HG03139 (cell line): Measurements from ENCODE around the gene CRYZ.
"Not testable (repeated sequence)": the region's sequence is repeated elsewhere in the genome, so short reads cannot be mapped to it uniquely, and the experiment has no call there.

ENCODE experiments used
- ATAC-seq: cut with Tn5 transposase; IDR thresholded peaks from one replicate; pipeline ENCODE4 v1.9.1; 2021; ENCODE audit not compliant: unreplicated experiment

CRYZ gene

DNA sequence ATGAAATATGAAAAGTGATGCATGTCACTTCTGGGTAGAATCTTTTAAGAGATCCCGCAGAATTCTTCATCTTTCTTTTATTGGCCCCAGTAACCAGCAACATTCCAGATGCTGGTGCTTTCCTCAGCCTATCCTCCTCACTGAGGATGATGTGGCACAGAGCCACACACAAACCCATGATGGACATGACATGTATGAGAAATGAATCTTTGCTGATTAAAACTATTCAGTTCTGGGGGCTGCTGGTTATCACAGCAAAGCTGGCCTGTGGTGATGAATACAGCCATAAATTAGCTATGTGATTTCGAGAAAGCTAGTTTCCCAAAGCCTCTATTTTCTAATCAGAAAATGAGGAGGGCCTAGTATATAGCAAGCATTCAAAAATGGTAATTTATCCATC is 51.0 kb downstream of the CRYZ start:
- ATAC-seq, result no peak

DNA sequence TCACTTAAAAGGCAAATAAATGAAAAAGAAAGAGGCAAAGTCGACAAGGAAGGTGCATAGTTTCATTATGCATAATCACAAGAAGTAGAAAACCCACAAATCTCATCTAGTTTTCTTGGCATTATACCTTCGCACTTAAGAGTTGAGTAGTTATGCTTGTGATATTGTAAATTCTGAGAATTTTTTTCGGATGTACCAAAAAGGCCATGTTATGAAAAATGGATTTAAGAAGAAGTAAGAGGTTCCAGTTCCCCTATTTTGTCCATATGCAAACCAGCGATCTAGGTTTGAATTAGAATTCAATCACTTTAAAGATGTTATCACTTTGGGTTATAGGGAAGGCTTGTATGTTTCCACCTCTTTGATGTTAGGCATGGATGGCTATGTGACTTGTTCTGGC is 51.4 kb downstream of the CRYZ start:
- peak; percentile 74 for ATAC-seq

DNA sequence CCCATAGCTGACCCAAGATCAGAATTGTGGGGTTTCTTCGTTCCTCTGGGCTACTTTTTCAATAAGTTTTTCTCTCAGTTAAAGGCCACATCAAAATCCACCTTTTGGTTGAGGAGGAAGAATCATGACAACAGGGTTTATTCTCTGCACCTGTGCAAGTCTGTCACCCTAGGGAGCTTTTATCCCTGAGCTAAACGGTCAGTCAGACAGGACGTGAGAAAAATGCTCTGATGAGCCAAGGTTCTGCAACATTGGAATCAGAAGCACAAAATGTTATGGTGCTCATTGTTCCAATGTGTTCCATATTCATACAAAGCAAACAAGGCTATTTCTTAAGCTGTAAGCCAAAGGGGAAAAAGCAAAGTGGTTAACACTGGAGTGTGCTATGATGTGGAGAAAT is 51.8 kb downstream of the CRYZ start:
- peak; percentile 28 for ATAC-seq

DNA sequence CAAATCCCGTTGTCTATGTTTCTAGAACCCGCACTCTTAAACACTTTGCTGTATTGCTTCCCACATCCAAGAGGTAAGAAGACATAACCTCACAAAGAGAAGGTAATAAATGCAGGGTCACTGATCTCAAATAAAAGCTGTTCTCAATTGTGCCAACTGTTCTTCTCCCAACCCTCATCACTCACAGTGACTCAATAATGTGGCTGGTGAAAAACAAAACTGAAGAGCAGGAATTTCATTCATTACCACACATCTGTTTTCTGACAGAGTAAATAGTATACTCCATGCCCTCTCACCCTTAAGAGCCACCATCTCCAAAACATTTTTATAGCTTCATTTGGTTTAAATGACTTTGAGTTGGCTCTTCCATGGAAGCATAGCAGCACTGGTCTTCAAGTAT is 53.0 kb downstream of the CRYZ start:
- ATAC-seq, result no peak

DNA sequence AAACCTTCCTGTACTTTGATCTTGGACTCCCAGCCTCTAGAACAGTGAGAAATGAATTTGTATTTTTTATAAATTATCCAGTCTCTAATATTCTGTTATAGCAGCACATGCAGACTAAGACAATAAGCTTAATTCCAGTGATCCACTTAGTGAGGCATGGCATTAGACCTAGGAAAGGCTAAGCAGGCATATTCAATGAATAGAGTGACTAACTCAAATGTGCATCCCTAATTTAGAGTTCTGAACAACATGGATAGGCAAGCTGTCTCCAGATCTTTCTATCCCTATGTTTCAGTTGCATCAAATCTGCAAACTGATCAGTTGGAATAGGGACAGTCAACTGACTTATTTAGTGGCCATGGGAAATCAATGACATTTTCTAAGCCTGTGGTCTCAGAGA is 54.9 kb downstream of the CRYZ start:
- no peak for ATAC-seq

- peak; percentile 13 for ATAC-seq
Observed at GRCh38 chr1:74674278-74675048, 58.4 kb downstream of the CRYZ start.

DNA sequence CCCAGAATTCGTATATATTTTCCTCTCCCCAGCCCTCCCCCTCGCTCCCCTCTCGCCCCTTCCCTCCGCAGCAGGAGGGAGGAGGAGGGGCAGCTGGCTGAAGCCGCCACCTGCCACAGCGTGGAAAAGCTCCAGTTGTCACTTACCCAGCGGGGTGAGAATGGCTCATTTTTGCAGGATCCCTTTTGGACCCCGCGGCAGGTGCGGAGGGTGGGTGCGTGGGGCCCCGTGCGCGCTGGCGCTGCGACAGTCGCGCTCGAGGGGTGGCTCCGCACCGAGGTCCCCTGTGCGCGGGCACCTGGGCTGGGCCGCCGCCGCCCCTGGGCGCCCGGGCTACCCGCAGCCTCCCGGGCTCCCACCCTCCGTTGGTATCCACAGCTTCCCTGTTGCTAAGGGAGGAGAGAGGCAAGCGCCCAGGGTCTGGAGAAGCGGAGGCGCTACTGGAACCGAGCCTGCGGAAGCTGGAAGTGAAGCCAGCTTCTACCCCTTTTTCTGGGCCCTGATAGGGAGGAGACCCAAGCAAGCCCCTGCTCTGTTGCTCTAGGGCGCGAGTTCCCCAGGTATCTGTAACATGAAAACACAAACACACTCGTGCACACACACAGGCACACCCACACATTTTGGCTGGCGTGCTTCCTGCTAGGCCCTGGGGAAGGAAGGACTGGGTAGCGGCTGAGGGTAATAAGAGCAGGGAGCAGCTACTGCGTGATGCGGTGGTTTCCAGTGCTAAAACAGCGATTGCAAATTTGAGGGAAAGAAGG is 59.3 kb downstream of the CRYZ start, which contains the start of gene ERICH3:
Gene ERICH3 (minus strand): TSS at position 442 of the 761 bp plus-strand sequence. CDS start 273 bp downstream, at position 169.
- peak; percentile 53 for ATAC-seq

DNA sequence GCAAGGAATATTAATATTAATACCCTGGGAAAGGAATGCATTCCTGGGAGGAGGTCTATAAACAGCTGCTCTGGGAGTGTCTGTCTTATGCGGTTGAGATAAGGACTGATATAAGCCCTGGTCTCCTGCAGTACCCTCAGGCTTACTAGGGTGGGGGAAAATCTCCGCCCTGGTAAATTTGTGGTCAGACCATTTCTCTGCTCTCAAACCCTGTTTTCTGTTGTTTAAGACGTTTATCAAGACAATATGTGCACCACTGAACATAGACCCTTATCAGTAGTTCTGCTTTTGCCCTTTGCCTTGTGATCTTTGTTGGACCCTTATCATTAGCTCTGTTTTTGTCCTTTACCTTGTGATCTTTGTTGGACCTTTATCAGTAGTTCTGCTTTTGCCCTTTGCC is 62.0 kb downstream of the CRYZ start:
- ATAC-seq, result not testable (repeated sequence)
